H9 (cell line): ENCODE results near the gene PTTG1IP. TPM values are rescaled to one million over a fixed set of nuclear protein-coding genes. Genes with fewer than 3 reads are reported as not detected.

ENCODE experiments used
- DNase-seq: peaks from one replicate; pipeline ENCODE4 v3.0.0-alpha.2; 2017
- H2AFZ ChIP-seq: one replicate; pipeline ENCODE4 v1.6.1; 2013; ENCODE audit warnings: mild to moderate bottlenecking, low read length, control low read depth, moderate library complexity
- H2AK5ac ChIP-seq: 2 replicates; pipeline ENCODE4 v1.6.1; 2013; ENCODE audit warnings: low read length, control low read depth, mixed read lengths; ENCODE audit not compliant: insufficient read length
- H2BK120ac ChIP-seq: one replicate; pipeline ENCODE4 v1.6.1; 2013; ENCODE audit warnings: low read depth, mild to moderate bottlenecking, low read length, control low read depth, inconsistent platforms; ENCODE audit not compliant: poor library complexity, severe bottlenecking
- H2BK12ac ChIP-seq: 2 replicates; pipeline ENCODE4 v1.6.1; 2013; ENCODE audit warnings: low read length, control low read depth, mixed read lengths, low read depth; ENCODE audit not compliant: insufficient read length
- H2BK15ac ChIP-seq: 2 replicates; pipeline ENCODE4 v1.6.1; 2013; ENCODE audit warnings: low read depth, low read length, control low read depth
- H2BK20ac ChIP-seq: one replicate; pipeline ENCODE4 v1.6.1; 2013; ENCODE audit warnings: low read depth, mild to moderate bottlenecking, low read length, control low read depth, inconsistent platforms; ENCODE audit not compliant: poor library complexity, severe bottlenecking
- H2BK5ac ChIP-seq: 2 replicates; pipeline ENCODE4 v1.6.1; 2013; ENCODE audit warnings: low read length, control low read depth, mixed read lengths; ENCODE audit not compliant: insufficient read length
- H3K14ac ChIP-seq: 2 replicates; pipeline ENCODE4 v1.6.1; 2013; ENCODE audit warnings: low read length, control low read depth; ENCODE audit not compliant: insufficient read depth
- H3K18ac ChIP-seq: 2 replicates; pipeline ENCODE4 v1.6.1; 2013; ENCODE audit warnings: low read depth, mild to moderate bottlenecking, mixed read lengths, low read length, control low read depth; ENCODE audit not compliant: insufficient read length
- H3K23ac ChIP-seq: 2 replicates; pipeline ENCODE4 v1.6.1; 2013; ENCODE audit warnings: low read length, control low read depth, mixed read lengths, low read depth; ENCODE audit not compliant: insufficient read length
- H3K23me2 ChIP-seq: 2 replicates; pipeline ENCODE4 v1.6.1; 2013; ENCODE audit warnings: low read depth, mild to moderate bottlenecking, mixed read lengths, low read length, control low read depth; ENCODE audit not compliant: insufficient read length, poor library complexity, severe bottlenecking
- H3K27ac ChIP-seq: 2 replicates; pipeline ENCODE4 v1.5.1; 2013; ENCODE audit warnings: low read length, control low read depth, mixed read lengths, low read depth; ENCODE audit not compliant: insufficient read length
- H3K27me3 ChIP-seq: 2 replicates; pipeline ENCODE4 v1.6.1; 2013; ENCODE audit warnings: low read length, control low read depth, inconsistent platforms; ENCODE audit not compliant: insufficient read depth
- H3K4ac ChIP-seq: 2 replicates; pipeline ENCODE4 v1.6.1; 2013; ENCODE audit warnings: low read depth, mild to moderate bottlenecking, control low read depth, inconsistent platforms, low read length, moderate library complexity
- H3K4me1 ChIP-seq: 2 replicates; pipeline ENCODE4 v1.6.1; 2013; ENCODE audit warnings: low read length, control low read depth, inconsistent platforms; ENCODE audit not compliant: insufficient read depth
- H3K4me2 ChIP-seq: 2 replicates; pipeline ENCODE4 v1.6.1; 2013; ENCODE audit warnings: low read length, control low read depth, mixed read lengths; ENCODE audit not compliant: insufficient read length, insufficient read depth
- H3K56ac ChIP-seq: 2 replicates; pipeline ENCODE4 v1.6.1; 2013; ENCODE audit warnings: low read depth, mild to moderate bottlenecking, mixed read lengths, low read length, control low read depth; ENCODE audit not compliant: insufficient read length
- H3K79me1 ChIP-seq: 2 replicates; pipeline ENCODE4 v1.6.1; 2013; ENCODE audit warnings: low read depth, mild to moderate bottlenecking, moderate library complexity, low read length, control low read depth, inconsistent platforms; ENCODE audit not compliant: insufficient read depth, poor library complexity, severe bottlenecking
- H3K79me2 ChIP-seq: 2 replicates; pipeline ENCODE4 v1.6.1; 2013; ENCODE audit warnings: low read length, control low read depth, inconsistent platforms; ENCODE audit not compliant: insufficient read depth
- H3K9ac ChIP-seq: 2 replicates; pipeline ENCODE4 v1.6.1; 2013; ENCODE audit warnings: low read length, control low read depth, mixed read lengths; ENCODE audit not compliant: insufficient read length; ENCODE audit errors: extremely low read depth
- H3K9me3 ChIP-seq: one replicate; pipeline ENCODE4 v1.6.1; 2013; ENCODE audit warnings: low read depth, low read length, inconsistent platforms; ENCODE audit not compliant: control insufficient read depth
- H3T11ph ChIP-seq: one replicate; pipeline ENCODE4 v1.6.1; 2013; ENCODE audit warnings: mild to moderate bottlenecking, low read length, control low read depth, inconsistent platforms
- H4K20me1 ChIP-seq: one replicate; pipeline ENCODE4 v1.6.1; 2013; ENCODE audit not compliant: control insufficient read depth, insufficient read length, insufficient read depth
- H4K5ac ChIP-seq: 2 replicates; pipeline ENCODE4 v1.6.1; 2013; ENCODE audit warnings: low read depth, mild to moderate bottlenecking, mixed read lengths, low read length, control low read depth; ENCODE audit not compliant: insufficient read length
- H4K8ac ChIP-seq: replicated peaks from 2 replicates; pipeline ENCODE4 v1.6.1; 2013; ENCODE audit warnings: low read length, control low read depth, mixed read lengths, low read depth; ENCODE audit not compliant: insufficient read length
- H4K91ac ChIP-seq: 2 replicates; pipeline ENCODE4 v1.6.1; 2013; ENCODE audit warnings: low read depth, mild to moderate bottlenecking, moderate library complexity, mixed read lengths, low read length, control low read depth; ENCODE audit not compliant: insufficient read length
- H3K27ac Mint-ChIP-seq, 3 experiments: 2 replicates in 2 of 3; 3 replicates in 1 of 3; pipeline ENCODE4 v1.8.0; 2020 to 2021; ENCODE audit warnings: mixed read lengths in 3 of 3, mild to moderate bottlenecking in 1 of 3, moderate library complexity in 1 of 3
- H3K27me3 Mint-ChIP-seq: 2 replicates; pipeline ENCODE4 v1.8.0; 2021; ENCODE audit warnings: low read depth, mild to moderate bottlenecking, moderate library complexity, mixed read lengths
- H3K36me3 Mint-ChIP-seq, 3 experiments: 2 replicates in 2 of 3; 3 replicates in 1 of 3; pipeline ENCODE4 v1.8.0; 2020 to 2021; ENCODE audit warnings: low read depth in 3 of 3, mixed read lengths in 3 of 3; ENCODE audit not compliant: insufficient read depth in 1 of 3
- H3K4me1 Mint-ChIP-seq, 2 experiments: 2 replicates each; pipeline ENCODE4 v1.8.0; 2020; ENCODE audit warnings: mixed read lengths in 2 of 2
- H3K4me3 Mint-ChIP-seq, 2 experiments: 2 replicates in 1 of 2; 3 replicates in 1 of 2; pipeline ENCODE4 v1.8.0; 2020 to 2021; ENCODE audit warnings: mild to moderate bottlenecking in 2 of 2, mixed read lengths in 2 of 2, moderate library complexity in 1 of 2
- H3K9me3 Mint-ChIP-seq, 2 experiments: 2 replicates in 1 of 2; 3 replicates in 1 of 2; pipeline ENCODE4 v1.8.0; 2020; ENCODE audit warnings: mild to moderate bottlenecking in 2 of 2, mixed read lengths in 2 of 2, moderate library complexity in 1 of 2
- CTCF ChIP-seq: fragments of 200-600 bp; sonication (generic); conservative IDR thresholded peaks from 3 replicates; pipeline ENCODE4 v1.8.0; 2021; ENCODE audit warnings: antibody characterized with exemption, mild to moderate bottlenecking
- WGBS: extraction: QIAGEN DNeasy Blood & Tissue Kit; methylation state at CpG from one replicate; pipeline ENCODE4 v1.1.7; 2013; ENCODE audit warnings: missing lambda C conversion rate, low lambda C conversion rate, mixed read lengths; ENCODE audit not compliant: insufficient read length; ENCODE audit errors: extremely low coverage; 5-methylcytosine and 5-hydroxymethylcytosine counted together
- total RNA-seq: library from RNA; stranded (reverse); gene quantifications from 2 replicates; pipeline ENCODE4 v1.2.1, GENCODE V29; 2021

The PTTG1IP gene
- total RNA-seq, 1 experiment from 2014 or later, result 107 TPM

- DNase-seq, result no peak
- no peak overlapping the region for H2BK20ac ChIP-seq
Observed at GRCh38 chr21:44889625-44890337, 16.3 kb upstream of the PTTG1IP start.

More at GRCh38 chr21:44889625-44890337, 16.3 kb upstream of the PTTG1IP start:
- Histone ChIP-seq H3K9me3 (no peaks in the 10 kb centered on the region), H3K4me2 (no peak overlapping the region), H3K14ac (peak overlapping the region; percentile 53; the same call in 1 of the 2 replicates), H3K27me3 (no peaks in the 10 kb centered on the region), H3K4ac (no peak overlapping the region), H3K23me2 (no peaks in the 10 kb centered on the region), H3K79me1 (no peaks in the 10 kb centered on the region), H2AK5ac (no peak overlapping the region), H3K27ac (no peak overlapping the region), H3K56ac (no peak overlapping the region), H4K5ac (no peak overlapping the region), H4K8ac (no peak overlapping the region), H2BK5ac (no peak overlapping the region), H2BK15ac (no peak overlapping the region), H3K4me1 (no peaks in the 10 kb centered on the region), H2AFZ (no peak overlapping the region), H3K18ac (no peak overlapping the region), H3K79me2 (no peaks in the 10 kb centered on the region), H2BK12ac (no peak overlapping the region), H2BK120ac (no peak overlapping the region), H4K91ac (no peak overlapping the region), H4K20me1 (no peaks in the 10 kb centered on the region), H3K9ac (no peak overlapping the region), H3T11ph (no peak overlapping the region), H3K23ac (no peak overlapping the region)
- no CpG with 5 or more reads among the region's 29 CpGs for WGBS
- H3K4me1 Mint-ChIP-seq, result 0 out of 4 replicates have a peak, but pooled peaks cover 0 to 3% of the 10 kb centered on the region in 2 experiments
- no peak for TF ChIP-seq CTCF
- peaks cover 10% of the 10 kb centered on the region for H3K27me3 Mint-ChIP-seq
- no peak overlapping the region for H3K27ac Mint-ChIP-seq
- no peaks in the 10 kb centered on the region for H3K36me3 Mint-ChIP-seq
- no peak overlapping the region; a peak in 1 of 5 replicates for H3K4me3 Mint-ChIP-seq
- H3K9me3 Mint-ChIP-seq, result no peaks in the 10 kb centered on the region; a peak in 1 of 5 replicates
